ENCODE data around the gene MOCS3.

MOCS3 gene

DNA sequence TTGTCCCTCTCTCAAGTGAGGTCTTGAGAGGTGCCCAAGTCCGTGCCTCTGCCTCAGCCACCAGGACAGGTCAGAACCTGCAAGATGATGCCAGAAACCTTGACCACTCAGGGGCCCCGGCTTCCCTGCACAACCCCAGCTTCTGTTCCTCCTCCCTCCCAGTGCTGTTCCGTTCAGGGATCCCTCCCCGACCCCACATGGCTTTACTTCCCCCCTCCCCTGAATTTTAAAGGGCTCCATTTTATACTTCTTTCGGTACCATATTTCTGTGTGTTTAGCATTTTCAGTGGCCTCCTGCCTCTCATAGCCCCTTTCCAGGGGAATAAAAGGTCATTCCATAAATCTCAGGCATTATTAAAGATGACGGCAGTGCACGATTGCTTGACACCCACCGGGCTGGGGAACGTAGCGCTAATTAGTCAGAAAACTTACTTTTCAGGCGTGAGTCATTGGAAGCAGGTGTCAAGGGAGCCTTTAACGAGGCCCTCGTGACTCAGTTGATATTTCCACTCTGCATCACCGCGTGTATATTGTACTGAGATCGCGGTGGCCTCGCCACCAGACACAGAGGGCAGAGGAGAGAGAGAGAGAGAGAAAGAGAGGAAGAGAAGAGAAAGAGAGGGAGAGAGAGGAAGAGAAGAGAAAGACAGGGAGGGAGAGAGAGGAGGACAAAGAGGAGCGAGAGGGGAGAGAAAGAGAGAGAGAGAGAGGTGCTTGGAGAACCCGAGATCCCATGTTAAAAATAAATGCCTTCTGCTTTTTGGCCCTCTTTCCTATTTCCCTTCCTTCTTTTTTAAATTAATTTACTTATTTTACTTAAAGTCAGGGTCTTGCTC lies 43.0 kb downstream of the MOCS3 start:
- Histone ChIP-seq H3K9me3 (ENCODE audit: insufficient read depth, low read length, severe bottlenecking) (no peaks in the 10 kb centered on the region), H3K27me3 (ENCODE audit: insufficient read depth, low read length, poor library complexity) (peaks cover 56% of the 10 kb centered on the region), H3K36me3 (ENCODE audit: insufficient read depth, low read length) (no peaks in the 10 kb centered on the region), H3K4me2 (ENCODE audit: insufficient read depth, low read length) (no peak overlapping the region), H4K20me1 (ENCODE audit: insufficient read depth, low read length) (peaks cover 8% of the 10 kb centered on the region; the same call in 1 of the 2 replicates), H3K9ac (ENCODE audit: low read depth, low read length) (no peak overlapping the region), H3K4me3 (ENCODE audit: low read depth in 1 of 2, low read length in 2 of 2) (no peak overlapping the region), H3K79me2 (ENCODE audit: insufficient read depth, low read length) (no peaks in the 10 kb centered on the region), H2AFZ (ENCODE audit: low read depth, low read length) (no peak overlapping the region), H3K27ac (ENCODE audit: low read length) (no peak overlapping the region), H3K4me1 (ENCODE audit: insufficient read depth, low read length) (no peaks in the 10 kb centered on the region)
- TF ChIP-seq, protein P1, sequence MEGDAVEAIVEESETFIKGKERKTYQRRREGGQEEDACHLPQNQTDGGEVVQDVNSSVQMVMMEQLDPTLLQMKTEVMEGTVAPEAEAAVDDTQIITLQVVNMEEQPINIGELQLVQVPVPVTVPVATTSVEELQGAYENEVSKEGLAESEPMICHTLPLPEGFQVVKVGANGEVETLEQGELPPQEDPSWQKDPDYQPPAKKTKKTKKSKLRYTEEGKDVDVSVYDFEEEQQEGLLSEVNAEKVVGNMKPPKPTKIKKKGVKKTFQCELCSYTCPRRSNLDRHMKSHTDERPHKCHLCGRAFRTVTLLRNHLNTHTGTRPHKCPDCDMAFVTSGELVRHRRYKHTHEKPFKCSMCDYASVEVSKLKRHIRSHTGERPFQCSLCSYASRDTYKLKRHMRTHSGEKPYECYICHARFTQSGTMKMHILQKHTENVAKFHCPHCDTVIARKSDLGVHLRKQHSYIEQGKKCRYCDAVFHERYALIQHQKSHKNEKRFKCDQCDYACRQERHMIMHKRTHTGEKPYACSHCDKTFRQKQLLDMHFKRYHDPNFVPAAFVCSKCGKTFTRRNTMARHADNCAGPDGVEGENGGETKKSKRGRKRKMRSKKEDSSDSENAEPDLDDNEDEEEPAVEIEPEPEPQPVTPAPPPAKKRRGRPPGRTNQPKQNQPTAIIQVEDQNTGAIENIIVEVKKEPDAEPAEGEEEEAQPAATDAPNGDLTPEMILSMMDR (IDR thresholded peaks at IDR 0.05; ENCODE audit: borderline replicate concordance, extremely low read depth, low read length, poor library complexity, severe bottlenecking): no peak
- no peak for TF ChIP-seq EZH2 (IDR thresholded peaks at IDR 0.05; ENCODE audit: borderline replicate concordance, low read depth, low read length, severe bottlenecking)
- ATAC-seq (ENCODE audit: insufficient read depth, low read depth) (no peak), DNase-seq (no peak)

- no peak overlapping the region for H3K9ac ChIP-seq (ENCODE audit: low read depth, low read length)
- no peaks in the 10 kb centered on the region for H3K4me1 ChIP-seq (ENCODE audit: insufficient read depth, low read length)
- H3K27ac ChIP-seq (ENCODE audit: low read length): no peak overlapping the region
- no peaks in the 10 kb centered on the region for H3K36me3 ChIP-seq (ENCODE audit: insufficient read depth, low read length)
- DNase-seq (no peak), ATAC-seq (ENCODE audit: insufficient read depth, low read depth) (no peak)
- H3K9me3 ChIP-seq (ENCODE audit: insufficient read depth, low read length, severe bottlenecking): no peaks in the 10 kb centered on the region
- TF ChIP-seq, protein P1 (IDR thresholded peaks at IDR 0.05; ENCODE audit: borderline replicate concordance, extremely low read depth, low read length, poor library complexity, severe bottlenecking): no peak
- H3K79me2 ChIP-seq (ENCODE audit: insufficient read depth, low read length): no peaks in the 10 kb centered on the region
- H3K4me2 ChIP-seq (ENCODE audit: insufficient read depth, low read length): no peak overlapping the region
- H3K27me3 ChIP-seq (ENCODE audit: insufficient read depth, low read length, poor library complexity): peaks cover 48% of the 10 kb centered on the region
- no peak overlapping the region for H3K4me3 ChIP-seq (ENCODE audit: low read depth in 1 of 2, low read length in 2 of 2)
- no peak overlapping the region for H2AFZ ChIP-seq (ENCODE audit: low read depth, low read length)
- H4K20me1 ChIP-seq (ENCODE audit: insufficient read depth, low read length): peaks cover 6% of the 10 kb centered on the region; the same call in 1 of the 2 replicates
Measured at GRCh38 chr20:51002633-51003032, 44.0 kb downstream of the MOCS3 start.

DNA sequence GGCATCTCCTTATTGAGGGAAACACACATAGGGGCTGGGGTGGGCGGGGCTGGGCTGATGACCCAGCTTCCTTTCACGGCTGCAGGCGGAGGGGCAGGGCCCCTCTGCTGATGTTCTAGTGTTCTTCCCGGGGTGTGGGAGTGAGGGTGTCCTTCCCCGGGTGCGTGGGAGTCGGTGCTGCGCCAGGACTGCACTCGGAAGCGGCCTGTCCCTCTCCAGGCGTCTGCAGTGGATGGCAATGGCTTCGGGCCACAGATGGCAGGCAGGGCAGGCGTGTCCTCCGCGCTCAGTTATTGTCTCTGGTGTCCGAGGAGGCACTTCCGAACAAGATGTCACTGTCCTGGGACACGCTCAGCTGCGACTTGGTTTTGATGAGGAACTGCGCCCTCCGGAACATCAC lies 45.1 kb downstream of the MOCS3 start:
- Histone ChIP-seq H3K9ac (ENCODE audit: low read depth, low read length) (no peak overlapping the region), H3K79me2 (ENCODE audit: insufficient read depth, low read length) (no peaks in the 10 kb centered on the region), H3K27ac (ENCODE audit: low read length) (no peak overlapping the region), H3K4me1 (ENCODE audit: insufficient read depth, low read length) (no peaks in the 10 kb centered on the region), H4K20me1 (ENCODE audit: insufficient read depth, low read length) (peaks cover 6% of the 10 kb centered on the region; the same call in 1 of the 2 replicates), H2AFZ (ENCODE audit: low read depth, low read length) (no peak overlapping the region), H3K9me3 (ENCODE audit: insufficient read depth, low read length, severe bottlenecking) (no peaks in the 10 kb centered on the region), H3K36me3 (ENCODE audit: insufficient read depth, low read length) (no peaks in the 10 kb centered on the region), H3K4me3 (ENCODE audit: low read depth in 1 of 2, low read length in 2 of 2) (no peak overlapping the region), H3K27me3 (ENCODE audit: insufficient read depth, low read length, poor library complexity) (peaks cover 46% of the 10 kb centered on the region), H3K4me2 (ENCODE audit: insufficient read depth, low read length) (no peak overlapping the region)
- no peak for ATAC-seq (ENCODE audit: insufficient read depth, low read depth)
- TF ChIP-seq, protein P1 (IDR thresholded peaks at IDR 0.05; ENCODE audit: borderline replicate concordance, extremely low read depth, low read length, poor library complexity, severe bottlenecking): no peak
- no peak for TF ChIP-seq EZH2 (IDR thresholded peaks at IDR 0.05; ENCODE audit: borderline replicate concordance, low read depth, low read length, severe bottlenecking)
- no peak for DNase-seq

Data from DND-41 (cell line).